ENCODE measurements around the gene DGKH.

Gene DGKH

GRCh38 chr13:42035905-42036521 is 12.4 kb upstream of the DGKH start:
- TF ChIP-seq POLR2A (IDR thresholded peaks at IDR 0.05; ENCODE audit: low read depth, low read length): no peak
- FAIRE-seq (no peak), DNase-seq (ENCODE audit: insufficient read length, low spot score) (no peak)

GRCh38 chr13:42036711-42037110 is 11.7 kb upstream of the DGKH start:
- no peak for FAIRE-seq

DNA sequence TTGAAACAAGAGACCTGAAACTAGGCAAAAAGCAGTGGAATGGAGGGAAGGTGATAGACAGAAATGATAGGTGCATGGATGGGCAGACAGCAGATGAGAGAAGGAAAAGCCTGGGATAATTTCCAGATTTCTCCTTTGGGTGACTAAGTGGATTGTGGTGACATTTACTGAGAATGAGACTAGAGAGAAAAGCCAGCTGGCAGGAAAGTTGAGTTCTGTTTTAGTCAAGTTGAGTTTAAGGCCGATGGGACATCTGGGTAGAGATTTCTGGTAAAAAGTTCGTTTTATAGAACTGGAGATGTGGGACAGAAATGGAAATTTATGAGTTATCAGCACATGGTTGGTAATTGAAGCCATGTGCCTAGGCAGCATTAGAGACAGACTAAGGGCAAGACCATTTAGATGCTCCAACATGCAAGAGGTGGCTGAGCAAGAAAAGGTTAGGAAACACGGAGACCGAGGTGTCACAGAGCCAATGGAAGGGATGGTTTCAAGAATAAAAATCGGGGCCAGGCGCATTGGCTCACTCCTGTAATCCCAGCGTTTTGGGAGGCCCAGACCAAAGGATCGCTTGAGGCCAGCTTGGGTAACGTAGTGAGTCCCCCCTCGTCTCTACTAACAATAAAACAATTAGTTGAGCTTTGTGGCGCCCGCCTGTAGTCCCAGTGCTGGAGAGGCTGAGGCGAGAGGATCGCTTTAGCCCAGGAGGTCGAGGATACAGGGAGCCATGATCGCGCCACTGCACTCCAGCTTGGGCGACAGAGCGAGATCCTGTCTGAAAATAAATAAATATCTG is 9.6 kb upstream of the DGKH start:
- DNase-seq (ENCODE audit: insufficient read length, low spot score) (no peak), FAIRE-seq (no peak)
- no peak for TF ChIP-seq POLR2A (IDR thresholded peaks at IDR 0.05; ENCODE audit: low read depth, low read length)

More at GRCh38 chr13:42036711-42037110, 11.7 kb upstream of the DGKH start:
- no peak for DNase-seq (ENCODE audit: insufficient read length, low spot score)
- no peak for TF ChIP-seq POLR2A (IDR thresholded peaks at IDR 0.05; ENCODE audit: low read depth, low read length)

DNA sequence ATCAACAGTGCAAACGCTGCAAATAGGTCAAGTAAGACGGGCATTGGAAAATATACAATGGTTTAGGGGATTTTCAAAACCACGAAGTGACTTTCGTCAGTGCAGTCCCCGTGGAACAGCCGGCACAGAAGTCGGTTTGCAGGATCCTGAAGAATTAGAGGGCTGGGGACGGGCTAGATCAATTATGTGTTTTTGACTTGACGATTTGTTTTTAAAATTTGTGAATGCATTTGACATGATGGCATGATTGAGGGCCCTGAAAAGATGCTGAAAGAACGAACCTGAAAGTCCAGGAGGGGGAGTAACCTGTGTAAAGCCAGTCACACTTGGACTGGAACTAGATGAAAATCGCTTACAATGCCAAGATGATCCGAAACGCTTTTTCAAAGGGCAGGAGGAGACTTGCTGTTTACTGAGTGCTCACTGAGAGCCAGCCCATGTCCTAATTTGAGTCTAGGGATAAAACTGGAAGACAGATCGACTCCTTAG is 8.9 kb upstream of the DGKH start:
- no peak for TF ChIP-seq POLR2A (IDR thresholded peaks at IDR 0.05; ENCODE audit: low read depth, low read length)
- DNase-seq (ENCODE audit: insufficient read length, low spot score) (no peak), FAIRE-seq (no peak)

- DNase-seq (ENCODE audit: insufficient read length, low spot score) (peak; percentile 65), FAIRE-seq (no peak)
- TF ChIP-seq POLR2A (IDR thresholded peaks at IDR 0.05; ENCODE audit: low read depth, low read length): peak; percentile 79; the same call in 1 of the 2 replicates
Observed at GRCh38 chr13:42039946-42040729, 8.3 kb upstream of the DGKH start.

DNA sequence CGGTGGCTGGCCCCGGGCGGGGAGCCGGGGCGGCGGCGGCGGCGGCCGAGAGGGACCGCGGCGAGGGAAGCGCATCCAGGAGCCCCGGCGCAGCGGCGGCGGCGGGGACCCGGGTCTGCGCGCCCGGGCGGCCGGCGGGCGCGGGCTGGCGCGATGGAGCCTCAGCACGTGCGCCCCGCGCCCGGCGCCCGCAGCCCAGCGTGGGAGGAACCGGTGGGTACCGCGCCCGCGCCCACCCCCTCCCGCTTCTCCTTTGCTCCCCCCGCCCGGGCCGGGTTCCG is 7.8 kb upstream of the DGKH start:
- FAIRE-seq: no peak
- TF ChIP-seq POLR2A (IDR thresholded peaks at IDR 0.05; ENCODE audit: low read depth, low read length): no peak
- no peak for DNase-seq (ENCODE audit: insufficient read length, low spot score)

GRCh38 chr13:42041011-42041683 is 7.3 kb upstream of the DGKH start:
- no peak for TF ChIP-seq POLR2A (IDR thresholded peaks at IDR 0.05; ENCODE audit: low read depth, low read length)
- DNase-seq (ENCODE audit: insufficient read length, low spot score) (peak; percentile 19), FAIRE-seq (no peak)

DNA sequence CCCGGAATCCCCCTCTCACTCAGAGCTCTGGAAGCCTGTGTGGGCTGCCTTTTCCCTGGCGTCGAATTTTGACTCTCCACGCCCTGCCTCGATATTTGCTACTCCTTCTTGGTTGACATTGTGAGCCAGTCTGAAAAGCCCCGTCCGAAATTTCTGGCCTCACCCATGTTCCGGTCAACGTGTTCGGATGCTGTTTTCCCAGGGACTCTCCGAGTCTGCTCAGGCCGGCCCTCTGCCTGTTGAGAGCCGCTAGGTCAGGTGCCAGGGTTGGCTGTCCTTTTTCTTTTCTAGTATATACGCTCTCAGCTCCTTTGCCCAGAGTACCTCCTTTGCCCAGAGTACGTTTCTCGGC is 6.8 kb upstream of the DGKH start:
- no peak for DNase-seq (ENCODE audit: insufficient read length, low spot score)
- no peak for TF ChIP-seq POLR2A (IDR thresholded peaks at IDR 0.05; ENCODE audit: low read depth, low read length)
- FAIRE-seq: no peak

GRCh38 chr13:42043676-42044075 is 4.8 kb upstream of the DGKH start:
- DNase-seq (ENCODE audit: insufficient read length, low spot score) (no peak), FAIRE-seq (no peak)
- TF ChIP-seq POLR2A (IDR thresholded peaks at IDR 0.05; ENCODE audit: low read depth, low read length): no peak

DNA sequence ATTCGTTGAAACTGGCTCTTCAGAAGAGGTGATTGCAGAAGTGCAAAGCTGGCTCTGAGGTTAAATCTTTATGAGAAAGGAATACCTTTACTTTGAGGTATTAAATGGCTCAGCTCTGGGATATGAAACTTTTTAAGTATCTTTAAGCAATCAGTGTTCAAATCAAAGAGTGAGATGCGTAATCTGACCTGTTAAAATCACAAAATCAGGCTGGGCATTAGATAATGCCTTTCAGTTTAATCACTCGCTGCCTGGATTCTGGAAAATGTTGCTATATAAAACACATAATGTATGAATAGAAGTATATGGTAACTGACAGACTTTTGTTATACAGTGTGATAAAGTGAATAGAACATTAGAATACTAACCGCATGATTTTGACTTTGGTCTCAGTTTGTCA is 2.0 kb upstream of the DGKH start:
- DNase-seq (ENCODE audit: insufficient read length, low spot score) (no peak), FAIRE-seq (no peak)
- no peak for TF ChIP-seq POLR2A (IDR thresholded peaks at IDR 0.05; ENCODE audit: low read depth, low read length)

GRCh38 chr13:42047561-42048341 is 697 bp upstream of the DGKH start:
- peak; percentile 66 for FAIRE-seq
- peak; percentile 15; the same call in 1 of the 2 replicates for TF ChIP-seq POLR2A (IDR thresholded peaks at IDR 0.05; ENCODE audit: low read depth, low read length)
- peak; percentile 37 for DNase-seq (ENCODE audit: insufficient read length, low spot score)

GRCh38 chr13:42048684-42049453 is 421 bp downstream of the DGKH start:
- FAIRE-seq (no peak), DNase-seq (ENCODE audit: insufficient read length, low spot score) (peak; percentile 63)
- TF ChIP-seq POLR2A (IDR thresholded peaks at IDR 0.05; ENCODE audit: low read depth, low read length): peak; percentile 39

GRCh38 chr13:42049454-42049813 is 986 bp downstream of the DGKH start:
- FAIRE-seq: no peak
- no peak for DNase-seq (ENCODE audit: insufficient read length, low spot score)
- TF ChIP-seq POLR2A (IDR thresholded peaks at IDR 0.05; ENCODE audit: low read depth, low read length): no peak

All from H54 (cell line).